RWPE1 (cell line): ENCODE results near the gene SMG5.
A peak's percentile ranks its signal among the peaks of the same experiment; 100 is the strongest.

Experiments
- CTCF ChIA-PET: fragments of 350-600 bp; sonication (Branson Sonifier 250); formaldehyde crosslinking; extraction: SDS; loops from one replicate; lab custom pipeline; 2021; lab: Yijun Ruan, JAX
- POLR2A ChIA-PET: fragments of 400-600 bp; formaldehyde crosslinking; extraction: SDS; loops from one replicate; lab custom pipeline; 2020; ENCODE audit warnings: antibody characterized with exemption; ENCODE audit not compliant: low non-redundant PET; lab: Yijun Ruan, JAX
- DNase-seq: peaks from one replicate; pipeline ENCODE4 v3.0.0; 2012; ENCODE audit warnings: low spot score
- H3K27ac ChIP-seq: fragments of 450-650 bp; 2 replicates; pipeline ENCODE4 v1.5.1; 2017
- CTCF ChIP-seq: fragments of 450-650 bp; conservative IDR thresholded peaks from 2 replicates; pipeline ENCODE4 v1.5.1; 2017; ENCODE audit warnings: low read depth, mild to moderate bottlenecking

The SMG5 gene

GRCh38 chr1:156305215-156305614 lies 22.6 kb upstream of the SMG5 start:
- DNase-seq: no peak
- ChIA-PET POLR2A (no interaction called here), CTCF (interaction anchor here (0.6 kb wide), 1 partner anchor 44 kb away, joined by 4 read pairs; no protein-coding TSS in a partner anchor)
- TF ChIP-seq CTCF: no peak
- peak overlapping the region; percentile 54 for H3K27ac ChIP-seq

- ChIA-PET CTCF (interaction anchor here (0.6 kb wide), 1 partner anchor 28 kb away, joined by 3 read pairs; no protein-coding TSS in a partner anchor), POLR2A (interaction anchor here (0.7 kb wide), 1 partner anchor 19 kb away, joined by 8 read pairs; no protein-coding TSS in a partner anchor)
- no peak for TF ChIP-seq CTCF
- peak overlapping the region; percentile 72 for H3K27ac ChIP-seq
- no peak for DNase-seq
Observed at GRCh38 chr1:156303241-156303640, 20.6 kb upstream of the SMG5 start.

- H3K27ac ChIP-seq: peak within 1 kb of the TSS; percentile 4; the same call in 1 of the 2 replicates
- CTCF ChIA-PET: interaction anchor here (1.2 kb wide), 1 partner anchor 74 kb away, joined by 5 read pairs; no protein-coding TSS in a partner anchor
- POLR2A ChIA-PET: no interaction called here
- no peak for DNase-seq
- TF ChIP-seq CTCF: no peak
Observed at GRCh38 chr1:156298852-156299357, 16.3 kb upstream of the SMG5 start, which contains the start of gene VHLL. Gene VHLL (minus strand): TSS chr1:156299307. CDS start chr1:156299189, 118 bp downstream.

DNA sequence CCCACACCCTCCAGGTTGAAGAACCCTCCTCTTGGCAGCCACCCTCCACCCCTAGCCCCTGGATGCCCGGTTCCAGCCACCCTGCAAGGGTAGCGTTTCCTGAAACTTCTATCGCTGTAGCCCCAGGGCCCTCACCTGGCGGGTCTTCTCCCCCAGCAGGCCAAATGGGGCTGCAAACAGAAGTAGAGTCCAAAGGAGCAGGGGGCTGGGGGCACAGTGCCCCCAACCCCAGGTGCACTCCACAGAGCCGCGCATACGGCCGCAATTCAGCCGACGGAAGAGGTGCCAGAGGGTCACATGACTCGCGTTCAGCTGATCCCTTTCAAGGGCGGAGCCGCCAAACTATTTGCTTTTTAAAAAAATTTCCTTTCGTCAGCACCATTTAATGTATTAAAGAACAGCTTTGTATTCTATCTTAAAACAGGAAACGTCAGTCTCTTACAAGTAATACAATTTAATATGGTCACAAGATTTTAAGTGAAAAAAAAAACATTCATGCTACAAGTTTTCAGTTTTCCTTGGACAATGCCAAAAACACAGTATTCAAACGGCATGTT lies 12.8 kb upstream of the SMG5 start, which contains the start of gene GLMP:
TSS of gene GLMP (minus strand) at position 289 of the 557 bp plus-strand sequence. CDS start at position 255, 34 bp downstream.
- no peak for TF ChIP-seq CTCF
- peak; percentile 57 for DNase-seq
- POLR2A ChIA-PET: no interaction called here
- H3K27ac ChIP-seq: peak within 1 kb of the TSS; percentile 52
- CTCF ChIA-PET: interaction anchor here (0.6 to 0.7 kb wide), 2 partner anchors 9 to 11 kb away, joined by 3 to 7 read pairs; no protein-coding TSS in a partner anchor

- peak overlapping the region; percentile 58; the same call in 1 of the 2 replicates for H3K27ac ChIP-seq
- POLR2A ChIA-PET: no interaction called here
Observed at GRCh38 chr1:156293895-156294294, 11.3 kb upstream of the SMG5 start.

GRCh38 chr1:156293098-156293434 lies 10.4 kb upstream of the SMG5 start:
- no peak for DNase-seq
- ChIA-PET CTCF (no interaction called here), POLR2A (no interaction called here)
- H3K27ac ChIP-seq: peak overlapping the region; percentile 58
- no peak for TF ChIP-seq CTCF

More at GRCh38 chr1:156293895-156294294, 11.3 kb upstream of the SMG5 start:
- DNase-seq: no peak
- CTCF ChIA-PET: no interaction called here
- no peak for TF ChIP-seq CTCF
